Chondrocyte (in vitro differentiated cells): ENCODE results near the gene CLRN1. TPM values are rescaled to one million over a fixed set of nuclear protein-coding genes. Genes with fewer than 3 reads are reported as not detected.

Experiments
- DNase-seq: peaks from one replicate; pipeline ENCODE4 v3.0.0; 2021; ENCODE audit warnings: mixed read lengths, low spot score
- H3K27ac Mint-ChIP-seq: one replicate; pipeline ENCODE4 v1.8.0; 2021; ENCODE audit warnings: mild to moderate bottlenecking, moderate library complexity, mixed read lengths; ENCODE audit not compliant: unreplicated experiment
- H3K27me3 Mint-ChIP-seq: 2 replicates; pipeline ENCODE4 v1.8.0; 2021; ENCODE audit warnings: low read depth, mixed read lengths
- H3K36me3 Mint-ChIP-seq: 2 replicates; pipeline ENCODE4 v1.8.0; 2021; ENCODE audit warnings: low read depth, mixed read lengths
- H3K4me1 Mint-ChIP-seq: 2 replicates; pipeline ENCODE4 v1.8.0; 2021; ENCODE audit warnings: low read depth, mild to moderate bottlenecking, mixed read lengths
- H3K4me3 Mint-ChIP-seq: one replicate; pipeline ENCODE4 v1.8.0; 2021; ENCODE audit warnings: mild to moderate bottlenecking, moderate library complexity, mixed read lengths; ENCODE audit not compliant: unreplicated experiment
- H3K9me3 Mint-ChIP-seq: 2 replicates; pipeline ENCODE4 v1.8.0; 2021; ENCODE audit warnings: low read depth, mixed read lengths
- CTCF ChIP-seq: fragments of 200-600 bp; sonication (generic); IDR thresholded peaks from 2 replicates; pipeline ENCODE4 v1.5.0; 2021; ENCODE audit warnings: antibody characterized with exemption, mild to moderate bottlenecking, moderate library complexity
- total RNA-seq: library from RNA; stranded (reverse); gene quantifications from 3 replicates; pipeline ENCODE4 v1.2.1, GENCODE V29; 2021

CLRN1 gene
- total RNA-seq, 1 donor from 2014 or later = not detected

DNA sequence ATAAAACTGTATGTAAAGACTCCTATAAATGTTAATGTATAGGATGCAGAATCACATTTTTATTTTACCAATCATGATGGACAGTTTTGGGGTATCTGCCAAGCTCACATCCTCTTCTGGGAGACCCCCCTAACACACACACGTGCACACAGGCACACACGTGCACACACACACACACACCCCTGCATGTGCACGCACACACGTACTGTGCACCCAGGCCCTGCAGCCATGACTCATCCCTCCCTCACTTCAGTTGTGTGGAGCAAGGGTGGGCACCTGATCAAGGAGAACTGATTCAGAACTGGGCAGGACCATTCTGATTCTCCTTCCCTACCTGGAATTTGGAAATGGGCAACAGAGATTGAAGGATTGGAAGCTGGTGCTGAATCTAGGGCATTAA, 51.3 kb downstream of the CLRN1 start:
- no peak for DNase-seq
- Mint-ChIP-seq H3K27me3 (peaks cover 26% of the 10 kb centered on the region), H3K27ac (no peak overlapping the region), H3K36me3 (no peaks in the 10 kb centered on the region), H3K9me3 (no peaks in the 10 kb centered on the region), H3K4me3 (no peak overlapping the region), H3K4me1 (peaks cover 5% of the 10 kb centered on the region)
- TF ChIP-seq CTCF = no peak

DNA sequence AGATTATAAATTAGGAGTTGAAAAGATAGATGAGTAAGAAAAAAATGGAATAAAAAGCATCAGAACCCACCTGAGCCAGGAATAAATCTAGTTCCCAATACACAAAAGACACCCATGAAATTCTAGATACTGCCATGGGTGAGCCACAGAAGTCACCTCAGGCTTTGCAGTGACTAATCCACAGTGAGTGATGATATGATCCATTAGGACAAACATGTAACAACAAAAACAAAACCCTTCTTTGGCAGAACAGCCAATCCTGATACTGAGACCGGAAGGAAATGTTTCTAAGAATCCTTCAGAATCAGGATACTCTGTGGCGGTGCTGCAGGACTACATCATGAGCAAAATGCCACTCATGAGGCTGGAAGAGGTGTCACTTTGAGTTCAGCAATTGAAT, 52.3 kb downstream of the CLRN1 start:
- Mint-ChIP-seq H3K4me1 (no peaks in the 10 kb centered on the region), H3K4me3 (no peak overlapping the region), H3K36me3 (no peaks in the 10 kb centered on the region), H3K27ac (no peak overlapping the region), H3K27me3 (peaks cover 29% of the 10 kb centered on the region), H3K9me3 (no peaks in the 10 kb centered on the region)
- no peak for TF ChIP-seq CTCF
- DNase-seq = no peak

GRCh38 chr3:150917951-150918350, 54.6 kb downstream of the CLRN1 start:
- Mint-ChIP-seq H3K4me1 (no peaks in the 10 kb centered on the region), H3K4me3 (no peak overlapping the region), H3K9me3 (no peaks in the 10 kb centered on the region), H3K27ac (no peak overlapping the region), H3K36me3 (no peaks in the 10 kb centered on the region), H3K27me3 (peaks cover 31% of the 10 kb centered on the region)
- TF ChIP-seq CTCF = no peak
- DNase-seq = no peak

- DNase-seq = no peak
- H3K9me3 Mint-ChIP-seq = no peaks in the 10 kb centered on the region
- no peaks in the 10 kb centered on the region for H3K4me1 Mint-ChIP-seq
- H3K27me3 Mint-ChIP-seq = peaks cover 54% of the 10 kb centered on the region
- no peak overlapping the region for H3K27ac Mint-ChIP-seq
- no peak for TF ChIP-seq CTCF
- no peak overlapping the region for H3K4me3 Mint-ChIP-seq
- H3K36me3 Mint-ChIP-seq = no peaks in the 10 kb centered on the region
Observed at GRCh38 chr3:150913133-150913922, 59.2 kb downstream of the CLRN1 start.

- no peaks in the 10 kb centered on the region for H3K36me3 Mint-ChIP-seq
- H3K27ac Mint-ChIP-seq = no peak overlapping the region
- no peak for TF ChIP-seq CTCF
- peaks cover 2% of the 10 kb centered on the region for H3K9me3 Mint-ChIP-seq
- peaks cover 54% of the 10 kb centered on the region for H3K27me3 Mint-ChIP-seq
- H3K4me3 Mint-ChIP-seq = no peak overlapping the region
- no peak for DNase-seq
- no peaks in the 10 kb centered on the region for H3K4me1 Mint-ChIP-seq
Observed at GRCh38 chr3:150912501-150912900, 60.0 kb downstream of the CLRN1 start.
